Measurements from ENCODE around the gene BEGAIN. TPM values are rescaled to one million over a fixed set of nuclear protein-coding genes. Genes with fewer than 3 reads are reported as not detected.

Gene BEGAIN
- total RNA-seq, 4 donors from 2014 or later, result 0.68 to 2.8 (median 1.1) TPM

GRCh38 chr14:100500128-100500527 lies 87.1 kb downstream of the BEGAIN start:
- TF ChIP-seq POLR2AphosphoS5 (IDR thresholded peaks at IDR 0.05), result no peak
- DNase-seq (ENCODE audit: low spot score in 2 of 2), result no peak
- 90% methylated on average over 6 of the region's 9 CpGs for whole genome bisulfite sequencing
- H3K4me3 ChIP-seq, result no peak overlapping the region
- H3K36me3 ChIP-seq, result no peaks in the 10 kb centered on the region
- no peak overlapping the region for H3K27ac ChIP-seq
- H3K4me1 ChIP-seq, result no peaks in the 10 kb centered on the region
- H3K9me3 ChIP-seq, result peaks cover 6% of the 10 kb centered on the region
- H3K27me3 ChIP-seq, result no peaks in the 10 kb centered on the region

- H3K27me3 ChIP-seq, result no peaks in the 10 kb centered on the region
- no peak for TF ChIP-seq POLR2A (IDR thresholded peaks at IDR 0.05)
- TF ChIP-seq EP300 (IDR thresholded peaks at IDR 0.05), result no peak
- no peak for TF ChIP-seq POLR2AphosphoS5 (IDR thresholded peaks at IDR 0.05)
- TF ChIP-seq CTCF (IDR thresholded peaks at IDR 0.05), result no peak
- no peak for DNase-seq (ENCODE audit: low spot score in 2 of 2)
- H3K36me3 ChIP-seq, result no peaks in the 10 kb centered on the region
- H3K4me1 ChIP-seq, result no peaks in the 10 kb centered on the region
- no peak overlapping the region for H3K4me3 ChIP-seq
- H3K9me3 ChIP-seq, result no peaks in the 10 kb centered on the region
- WGBS, result 92% methylated on average over 9 of the region's 9 CpGs
- H3K27ac ChIP-seq, result no peak overlapping the region
Observed at GRCh38 chr14:100498068-100498467, 89.1 kb downstream of the BEGAIN start.

GRCh38 chr14:100495917-100496316 lies 91.3 kb downstream of the BEGAIN start:
- H3K4me3 ChIP-seq, result no peak overlapping the region
- TF ChIP-seq POLR2AphosphoS5 (IDR thresholded peaks at IDR 0.05) (no peak), CTCF (IDR thresholded peaks at IDR 0.05) (no peak), EP300 (IDR thresholded peaks at IDR 0.05) (no peak), POLR2A (IDR thresholded peaks at IDR 0.05) (no peak)
- no peaks in the 10 kb centered on the region for H3K4me1 ChIP-seq
- no peak overlapping the region for H3K27ac ChIP-seq
- no peak for DNase-seq (ENCODE audit: low spot score in 2 of 2)
- no peaks in the 10 kb centered on the region for H3K9me3 ChIP-seq
- WGBS, result 93% methylated on average over 2 of the region's 2 CpGs
- H3K27me3 ChIP-seq, result no peaks in the 10 kb centered on the region
- H3K36me3 ChIP-seq, result no peaks in the 10 kb centered on the region

GRCh38 chr14:100494645-100495044 lies 92.6 kb downstream of the BEGAIN start:
- H3K36me3 ChIP-seq, result no peaks in the 10 kb centered on the region
- no peak for DNase-seq (ENCODE audit: low spot score in 2 of 2)
- 84% methylated on average over 4 of the region's 4 CpGs for WGBS
- no peaks in the 10 kb centered on the region for H3K27me3 ChIP-seq
- no peaks in the 10 kb centered on the region for H3K4me1 ChIP-seq
- H3K9me3 ChIP-seq, result no peaks in the 10 kb centered on the region
- H3K4me3 ChIP-seq, result no peak overlapping the region
- no peak overlapping the region for H3K27ac ChIP-seq
- TF ChIP-seq EP300 (IDR thresholded peaks at IDR 0.05) (no peak), CTCF (IDR thresholded peaks at IDR 0.05) (no peak), POLR2AphosphoS5 (IDR thresholded peaks at IDR 0.05) (no peak), POLR2A (IDR thresholded peaks at IDR 0.05) (no peak)

- no peaks in the 10 kb centered on the region for H3K4me1 ChIP-seq
- WGBS, result 96% methylated on average over 4 of the region's 4 CpGs
- TF ChIP-seq POLR2AphosphoS5 (IDR thresholded peaks at IDR 0.05) (no peak), EP300 (IDR thresholded peaks at IDR 0.05) (no peak), POLR2A (IDR thresholded peaks at IDR 0.05) (no peak), CTCF (IDR thresholded peaks at IDR 0.05) (no peak)
- DNase-seq (ENCODE audit: low spot score in 2 of 2), result no peak
- no peak overlapping the region for H3K27ac ChIP-seq
- H3K4me3 ChIP-seq, result no peak overlapping the region
- no peaks in the 10 kb centered on the region for H3K9me3 ChIP-seq
- no peaks in the 10 kb centered on the region for H3K36me3 ChIP-seq
- no peaks in the 10 kb centered on the region for H3K27me3 ChIP-seq
Observed at GRCh38 chr14:100490252-100490651, 97.0 kb downstream of the BEGAIN start.

- DNase-seq (ENCODE audit: low spot score in 2 of 2), result no peak
- Histone ChIP-seq H3K27ac (no peak overlapping the region), H3K27me3 (no peaks in the 10 kb centered on the region), H3K9me3 (no peaks in the 10 kb centered on the region), H3K4me3 (no peak overlapping the region), H3K4me1 (no peaks in the 10 kb centered on the region), H3K36me3 (no peaks in the 10 kb centered on the region)
- TF ChIP-seq EP300 (IDR thresholded peaks at IDR 0.05) (no peak), CTCF (IDR thresholded peaks at IDR 0.05) (no peak), POLR2A (IDR thresholded peaks at IDR 0.05) (no peak), POLR2AphosphoS5 (IDR thresholded peaks at IDR 0.05) (no peak)
- 70% methylated on average over 7 of the region's 7 CpGs for whole genome bisulfite sequencing
Observed at GRCh38 chr14:100488057-100488456, 99.2 kb downstream of the BEGAIN start.

All from suprapubic skin (tissue), 4 donors.